ACC112 (cell line): Measurements from ENCODE around the gene PRUNE2.

Source experiments
- H2AFZ ChIP-seq: fragments of 200-600 bp; sonication (generic); one replicate; pipeline ENCODE4 v1.6.0; 2017; ENCODE audit warnings: antibody characterized with exemption, low read length; ENCODE audit not compliant: unreplicated experiment
- H3K27ac ChIP-seq: fragments of 200-600 bp; sonication (generic); 2 replicates; pipeline ENCODE4 v1.5.1; 2014; ENCODE audit warnings: low read depth, mild to moderate bottlenecking, antibody characterized with exemption, low read length, moderate library complexity
- H3K27me3 ChIP-seq: fragments of 200-600 bp; sonication (generic); 2 replicates; pipeline ENCODE4 v1.6.1; 2014; ENCODE audit warnings: mild to moderate bottlenecking, antibody characterized with exemption, low read length, moderate library complexity, mixed read lengths; ENCODE audit not compliant: insufficient read depth
- H3K36me3 ChIP-seq: fragments of 200-600 bp; sonication (generic); 2 replicates; pipeline ENCODE4 v1.6.1; 2016; ENCODE audit warnings: mild to moderate bottlenecking, antibody characterized with exemption, low read length, moderate library complexity, mixed read lengths; ENCODE audit not compliant: insufficient read depth
- H3K4me1 ChIP-seq: fragments of 200-600 bp; sonication (generic); one replicate; pipeline ENCODE4 v1.6.1; 2016; ENCODE audit warnings: low read length, mixed read lengths; ENCODE audit not compliant: insufficient read depth, unreplicated experiment, control insufficient read depth
- H3K4me3 ChIP-seq: fragments of 200-600 bp; sonication (generic); 2 replicates; pipeline ENCODE4 v1.5.1; 2014; ENCODE audit warnings: mild to moderate bottlenecking, low read depth, low read length
- H3K79me2 ChIP-seq: fragments of 200-600 bp; sonication (generic); one replicate; pipeline ENCODE4 v1.6.0; 2016; ENCODE audit warnings: low read length; ENCODE audit not compliant: control insufficient read depth, unreplicated experiment, insufficient read depth

Gene PRUNE2

GRCh38 chr9:76803083-76803482 is 102.8 kb downstream of the PRUNE2 start:
- H3K4me3 ChIP-seq = no peak overlapping the region
- no peak overlapping the region for H2AFZ ChIP-seq
- no peaks in the 10 kb centered on the region for H3K36me3 ChIP-seq
- no peaks in the 10 kb centered on the region for H3K4me1 ChIP-seq
- no peak overlapping the region for H3K27ac ChIP-seq
- H3K79me2 ChIP-seq = no peaks in the 10 kb centered on the region
- no peaks in the 10 kb centered on the region for H3K27me3 ChIP-seq

- Histone ChIP-seq H3K79me2 (no peaks in the 10 kb centered on the region), H3K36me3 (no peaks in the 10 kb centered on the region), H3K27ac (no peak overlapping the region), H3K4me3 (no peak overlapping the region), H3K27me3 (no peaks in the 10 kb centered on the region), H2AFZ (no peak overlapping the region), H3K4me1 (no peaks in the 10 kb centered on the region)
Observed at GRCh38 chr9:76800901-76801300, 105.0 kb downstream of the PRUNE2 start.

- Histone ChIP-seq H3K4me3 (no peak overlapping the region), H3K27ac (no peak overlapping the region), H3K27me3 (no peaks in the 10 kb centered on the region), H3K79me2 (no peaks in the 10 kb centered on the region), H3K36me3 (no peaks in the 10 kb centered on the region), H2AFZ (no peak overlapping the region), H3K4me1 (no peaks in the 10 kb centered on the region)
Observed at GRCh38 chr9:76799473-76799872, 106.4 kb downstream of the PRUNE2 start.

- no peak overlapping the region for H3K4me3 ChIP-seq
- H2AFZ ChIP-seq = no peak overlapping the region
- H3K4me1 ChIP-seq = no peaks in the 10 kb centered on the region
- H3K79me2 ChIP-seq = no peaks in the 10 kb centered on the region
- no peak overlapping the region for H3K27ac ChIP-seq
- no peaks in the 10 kb centered on the region for H3K36me3 ChIP-seq
- no peaks in the 10 kb centered on the region for H3K27me3 ChIP-seq
Observed at GRCh38 chr9:76798527-76798926, 107.4 kb downstream of the PRUNE2 start.

GRCh38 chr9:76796296-76796695 is 109.6 kb downstream of the PRUNE2 start:
- H3K36me3 ChIP-seq = no peaks in the 10 kb centered on the region
- no peaks in the 10 kb centered on the region for H3K79me2 ChIP-seq
- no peak overlapping the region for H2AFZ ChIP-seq
- H3K27ac ChIP-seq = no peak overlapping the region
- H3K27me3 ChIP-seq = no peaks in the 10 kb centered on the region
- H3K4me3 ChIP-seq = no peak overlapping the region
- no peaks in the 10 kb centered on the region for H3K4me1 ChIP-seq

- Histone ChIP-seq H3K27me3 (no peaks in the 10 kb centered on the region), H3K36me3 (no peaks in the 10 kb centered on the region), H3K4me1 (no peaks in the 10 kb centered on the region), H3K79me2 (no peaks in the 10 kb centered on the region), H3K27ac (no peak overlapping the region), H2AFZ (no peak overlapping the region), H3K4me3 (no peak overlapping the region)
Observed at GRCh38 chr9:76793784-76794431, 112.0 kb downstream of the PRUNE2 start.

DNA sequence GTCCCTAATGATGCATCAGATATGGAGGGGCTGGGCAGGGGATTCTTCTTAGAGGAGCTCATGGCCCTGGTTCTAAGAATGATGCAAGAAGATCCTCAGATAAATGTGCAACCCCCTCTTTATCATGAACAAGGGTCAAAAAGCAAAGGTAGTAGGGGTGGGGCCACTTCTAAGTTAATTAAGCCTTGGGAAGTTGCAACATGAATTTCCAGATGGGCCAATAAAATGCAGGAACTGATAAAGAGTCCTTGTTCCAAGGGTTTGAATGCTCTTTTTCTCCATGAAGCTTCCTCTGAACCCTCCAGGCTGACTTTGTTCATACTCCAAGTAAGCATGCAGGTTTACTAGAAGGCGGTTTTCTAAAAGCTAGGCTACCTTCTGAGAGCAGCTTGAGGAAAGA is 116.1 kb downstream of the PRUNE2 start:
- no peaks in the 10 kb centered on the region for H3K79me2 ChIP-seq
- H3K4me1 ChIP-seq = no peaks in the 10 kb centered on the region
- H3K36me3 ChIP-seq = no peaks in the 10 kb centered on the region
- H3K27me3 ChIP-seq = no peaks in the 10 kb centered on the region
- no peak overlapping the region for H3K27ac ChIP-seq
- H3K4me3 ChIP-seq = no peak overlapping the region
- no peak overlapping the region for H2AFZ ChIP-seq

GRCh38 chr9:76787677-76788076 is 118.2 kb downstream of the PRUNE2 start:
- H2AFZ ChIP-seq = no peak overlapping the region
- 0 out of 2 replicates have a peak, but pooled peaks cover 2% of the 10 kb centered on the region for H3K36me3 ChIP-seq
- no peaks in the 10 kb centered on the region for H3K27me3 ChIP-seq
- no peak overlapping the region for H3K4me3 ChIP-seq
- H3K79me2 ChIP-seq = no peaks in the 10 kb centered on the region
- no peaks in the 10 kb centered on the region for H3K4me1 ChIP-seq
- no peak overlapping the region for H3K27ac ChIP-seq

DNA sequence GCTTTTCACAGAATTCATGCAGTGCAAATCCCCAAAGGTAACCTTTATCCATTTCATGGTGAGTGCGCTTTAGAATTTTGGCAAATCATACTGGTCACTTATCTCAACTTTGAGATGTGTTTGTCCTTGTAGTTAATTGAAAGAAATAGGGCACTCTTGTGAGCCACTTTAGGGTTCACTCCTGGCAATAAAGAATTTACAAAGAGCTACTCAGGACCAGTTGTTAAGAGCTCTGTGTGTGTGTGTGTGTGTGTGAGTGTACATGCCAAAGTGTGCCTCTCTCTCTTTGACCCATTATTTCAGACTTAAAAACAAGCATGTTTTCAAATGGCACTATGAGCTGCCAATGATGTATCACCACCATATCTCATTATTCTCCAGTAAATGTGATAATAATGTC is 120.4 kb downstream of the PRUNE2 start:
- no peaks in the 10 kb centered on the region for H3K4me1 ChIP-seq

DNA sequence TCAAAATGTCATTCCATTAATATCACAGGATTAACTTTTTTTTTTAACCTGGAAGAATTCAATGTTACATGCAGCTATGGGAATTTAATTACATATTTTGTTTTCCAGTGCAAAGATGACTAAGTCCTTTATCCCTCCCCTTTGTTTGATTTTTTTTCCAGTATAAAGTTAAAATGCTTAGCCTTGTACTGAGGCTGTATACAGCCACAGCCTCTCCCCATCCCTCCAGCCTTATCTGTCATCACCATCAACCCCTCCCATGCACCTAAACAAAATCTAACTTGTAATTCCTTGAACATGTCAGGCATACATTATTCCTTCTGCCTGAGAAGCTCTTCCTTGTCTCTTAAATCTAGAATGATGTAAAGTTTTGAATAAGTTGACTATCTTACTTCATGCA is 121.0 kb downstream of the PRUNE2 start:
- Histone ChIP-seq H3K27ac (no peak overlapping the region), H3K27me3 (no peaks in the 10 kb centered on the region), H3K36me3 (0 out of 2 replicates have a peak, but pooled peaks cover 2% of the 10 kb centered on the region), H2AFZ (no peak overlapping the region), H3K4me3 (no peak overlapping the region), H3K4me1 (no peaks in the 10 kb centered on the region), H3K79me2 (no peaks in the 10 kb centered on the region)

More for the DNA sequence above, 120.4 kb downstream of the PRUNE2 start:
- Histone ChIP-seq H3K27ac (no peak overlapping the region), H3K79me2 (no peaks in the 10 kb centered on the region), H3K36me3 (0 out of 2 replicates have a peak, but pooled peaks cover 2% of the 10 kb centered on the region), H3K27me3 (no peaks in the 10 kb centered on the region), H2AFZ (no peak overlapping the region), H3K4me3 (no peak overlapping the region)

- Histone ChIP-seq H3K79me2 (no peaks in the 10 kb centered on the region), H3K36me3 (no peaks in the 10 kb centered on the region), H3K27me3 (no peaks in the 10 kb centered on the region), H2AFZ (no peak overlapping the region), H3K27ac (no peak overlapping the region), H3K4me3 (no peak overlapping the region), H3K4me1 (no peaks in the 10 kb centered on the region)
Observed at GRCh38 chr9:76772686-76773445, 133.0 kb downstream of the PRUNE2 start.
